Mesangial cell (primary cell): ENCODE data around the gene SNTB2. TPM values are rescaled to one million over a fixed set of nuclear protein-coding genes. Genes with fewer than 3 reads are reported as not detected.

ENCODE experiments used
- total RNA-seq: library from RNA; depleted of rRNA; stranded (reverse); fragments of >200 nt; gene quantifications from 2 replicates; pipeline ENCODE4 v1.2.3, GENCODE V29; 2015

The SNTB2 gene
- total RNA-seq = 26.7 and 29.8 TPM in 2 replicates

GRCh38 chr16:69186642-69187445 lies at the start of gene SNTB2:
Gene SNTB2 (plus strand): TSS chr16:69187164. CDS start chr16:69187167, 3 bp downstream.

GRCh38 chr16:69310653-69311532 lies 123.9 kb downstream of the SNTB2 start, which contains the start of gene VPS4A:
Gene VPS4A (plus strand): TSS chr16:69311350. CDS start chr16:69311512, 162 bp downstream.

GRCh38 chr16:69330286-69331109 lies 143.5 kb downstream of the SNTB2 start, which contains the start of gene PDF:
Gene PDF (minus strand): TSS chr16:69330588. CDS start chr16:69330570, 18 bp downstream.

GRCh38 chr16:69339289-69340094 lies 152.5 kb downstream of the SNTB2 start, which contains the start of the genes COG8 and NIP7:
Gene COG8 (minus strand): TSS chr16:69339564. CDS start chr16:69339552, 12 bp downstream.
Gene NIP7 (plus strand): TSS chr16:69339772. CDS start chr16:69339830, 58 bp downstream.

GRCh38 chr16:69351309-69352027 lies 164.5 kb downstream of the SNTB2 start, which contains the start of gene TMED6:
Gene TMED6 (minus strand): TSS chr16:69351786. CDS start chr16:69351753, 33 bp downstream.

Other genes with a start within 250 kb of the SNTB2 start
- 1.0 and 3.6 TPM in 2 replicates for gene HAS3, start 81.5 kb upstream of the SNTB2 start, total RNA-seq
- 98.4 and 111 TPM in 2 replicates for gene CHTF8, start 54.6 kb upstream of the SNTB2 start, total RNA-seq
- gene UTP4, start 54.5 kb upstream of the SNTB2 start, total RNA-seq = 21.9 and 36.8 TPM in 2 replicates
- 26.5 and 37.5 TPM in 2 replicates for gene VPS4A, start 124.2 kb downstream of the SNTB2 start, total RNA-seq
- 23.3 and 30.1 TPM in 2 replicates for gene PDF, start 143.4 kb downstream of the SNTB2 start, total RNA-seq
- gene COG8, start 152.4 kb downstream of the SNTB2 start, total RNA-seq = 47.6 and 63.3 TPM in 2 replicates
- 16.0 and 28.0 TPM in 2 replicates for gene NIP7, start 152.6 kb downstream of the SNTB2 start, total RNA-seq
- not detected in 2 replicates for gene TMED6, start 164.6 kb downstream of the SNTB2 start, total RNA-seq
- gene TERF2, start 198.8 kb downstream of the SNTB2 start, total RNA-seq = 7.8 and 12.5 TPM in 2 replicates
- 37.6 and 79.5 TPM in 2 replicates for gene CYB5B, start 237.5 kb downstream of the SNTB2 start, total RNA-seq